ENCODE measurements around the gene SHKBP1. TPM values are rescaled to one million over a fixed set of nuclear protein-coding genes. Genes with fewer than 3 reads are reported as not detected.

Gene SHKBP1
- total and polyA plus RNA-seq, 9 of the 15 experiments (the other 6 are each of a cell fraction or from before 2014, with no cell fraction given), result 1.2 to 58.1 (median 22.3) TPM

- TF ChIP-seq HOMEZ (CRISPR knock-in tag; IDR thresholded peaks at IDR 0.05) (no peak), POLR3G (IDR thresholded peaks at IDR 0.05; ENCODE audit: extremely low read depth, insufficient read length, insufficient replicate concordance) (no peak), ZNF740 (CRISPR knock-in tag; IDR thresholded peaks at IDR 0.05) (no peak), ZNF740 (tag; IDR thresholded peaks at IDR 0.05) (no peak), FOXK1 (CRISPR knock-in tag; IDR thresholded peaks at IDR 0.05; ENCODE audit: borderline replicate concordance) (no peak), SIN3B (IDR thresholded peaks at IDR 0.05; ENCODE audit: low read depth) (0 out of 2 replicates have a peak, but pooled peaks have one; percentile 15), TFAM (CRISPR knock-in tag; conservative IDR thresholded peaks at IDR 0.05) (no peak), MEIS2 (IDR thresholded peaks at IDR 0.05; ENCODE audit: partially characterized antibody) (peak; percentile 5), POLR2A (conservative IDR thresholded peaks at IDR 0.05) (peak; percentile 37), TFAP4 (CRISPR knock-in tag; IDR thresholded peaks at IDR 0.05; ENCODE audit: borderline replicate concordance) (peak; percentile 90), SMAD4 (CRISPR knock-in tag; conservative IDR thresholded peaks at IDR 0.05) (peak; percentile 30; the same call in 1 of the 2 replicates), GTF3C2 (IDR thresholded peaks at IDR 0.05; ENCODE audit: borderline replicate concordance, extremely low read depth, insufficient read length) (no peak), RB1 (IDR thresholded peaks at IDR 0.05; ENCODE audit: low read depth) (peak; percentile 73), PPARD (CRISPR knock-in tag; IDR thresholded peaks at IDR 0.05) (no peak), ZNF24 (IDR thresholded peaks at IDR 0.05) (no peak), USF1 (CRISPR knock-in tag; IDR thresholded peaks at IDR 0.05) (peak; percentile 71), NEUROD1 (IDR thresholded peaks at IDR 0.05; ENCODE audit: borderline replicate concordance, low read depth, low read length, partially characterized antibody) (no peak), MBD2 (IDR thresholded peaks at IDR 0.05; ENCODE audit: borderline replicate concordance, low read depth) (no peak), XRCC4 (IDR thresholded peaks at IDR 0.05; ENCODE audit: extremely low read depth, insufficient read depth, insufficient read length) (no peak), ZNF551 (CRISPR knock-in tag; IDR thresholded peaks at IDR 0.05) (no peak)
Observed at GRCh38 chr19:40605216-40605971, 28.7 kb downstream of the SHKBP1 start (continued).

Measured in K562 (cell line).